Vagina (tissue), 2 donors: ENCODE data around the gene PLSCR1.

ENCODE experiments used
- CTCF ChIP-seq, 3 experiments: fragments of 450-650 bp in 2 of 3; fragments of 200-600 bp in 1 of 3; sonication (generic) in 1 of 3; IDR thresholded peaks; one replicate each; pipeline ENCODE4 v1.5.1; 2017 to 2019; ENCODE audit warnings: antibody characterized with exemption in 3 of 3, mild to moderate bottlenecking in 2 of 3, moderate library complexity in 2 of 3
- POLR2A ChIP-seq, 2 donors: fragments of 450-650 bp; IDR thresholded peaks; one replicate each; pipeline ENCODE4 v1.6.1; 2017; ENCODE audit warnings: antibody characterized with exemption in 2 of 2, mild to moderate bottlenecking in 2 of 2, moderate library complexity in 2 of 2
- POLR2AphosphoS5 ChIP-seq, 2 donors: sonication (generic); formaldehyde crosslinking; IDR thresholded peaks; one replicate each; pipeline ENCODE4 v1.9.0; 2017; ENCODE audit warnings: antibody characterized with exemption in 2 of 2, mild to moderate bottlenecking in 2 of 2, low read depth in 1 of 2; ENCODE audit not compliant: insufficient read depth in 1 of 2

GRCh38 chr3:146550070-146550615 is 5.7 kb upstream of the PLSCR1 start:
- TF ChIP-seq CTCF (IDR thresholded peaks at IDR 0.05) (no peak), POLR2AphosphoS5 (IDR thresholded peaks at IDR 0.05; ENCODE audit: insufficient read depth in 1 of 2, low read depth in 1 of 2) (no peak), POLR2A (IDR thresholded peaks at IDR 0.05) (no peak)
